Ectodermal cell (in vitro differentiated cells): ENCODE data around the gene DAB1.

Experiments used
- H3K27ac ChIP-seq: 2 replicates; pipeline ENCODE4 v1.7.0; 2013; ENCODE audit warnings: mild to moderate bottlenecking, low read depth, low read length; ENCODE audit not compliant: insufficient read depth, poor library complexity, severe bottlenecking
- H3K27me3 ChIP-seq: 2 replicates; pipeline ENCODE4 v1.7.0; 2013; ENCODE audit warnings: mild to moderate bottlenecking, low read length; ENCODE audit not compliant: insufficient read depth, control insufficient read depth, poor library complexity, severe bottlenecking
- H3K36me3 ChIP-seq: one replicate; pipeline ENCODE4 v1.7.0; 2013; ENCODE audit warnings: low read length; ENCODE audit not compliant: control insufficient read depth, insufficient read depth
- H3K4me1 ChIP-seq: one replicate; pipeline ENCODE4 v1.7.0; 2013; ENCODE audit warnings: low read length; ENCODE audit not compliant: control insufficient read depth, insufficient read depth
- H3K4me3 ChIP-seq: 2 replicates; pipeline ENCODE4 v1.7.0; 2013; ENCODE audit warnings: low read depth, low read length, control low read depth; ENCODE audit not compliant: insufficient read depth
- H3K9me3 ChIP-seq: 2 replicates; pipeline ENCODE4 v1.7.0; 2013; ENCODE audit warnings: mild to moderate bottlenecking, low read length, moderate library complexity; ENCODE audit not compliant: control insufficient read depth
- WGBS, 2 experiments: methylation state at CpG; one replicate each; pipeline ENCODE4 v1.1.7; 2013; ENCODE audit warnings: missing lambda C conversion rate in 2 of 2; 5-methylcytosine and 5-hydroxymethylcytosine counted together

Gene DAB1

GRCh38 chr1:57327946-57328345 lies 95.9 kb downstream of the DAB1 start:
- Histone ChIP-seq H3K27ac (no peak overlapping the region), H3K9me3 (no peaks in the 10 kb centered on the region), H3K27me3 (no peaks in the 10 kb centered on the region), H3K4me1 (no peaks in the 10 kb centered on the region), H3K4me3 (no peak overlapping the region), H3K36me3 (no peaks in the 10 kb centered on the region)
- 94 to 96% methylated on average over 4 of the region's 4 CpGs for WGBS, 2 experiments

GRCh38 chr1:57327336-57327735 lies 96.5 kb downstream of the DAB1 start:
- no peaks in the 10 kb centered on the region for H3K9me3 ChIP-seq
- no peaks in the 10 kb centered on the region for H3K36me3 ChIP-seq
- no peak overlapping the region for H3K4me3 ChIP-seq
- H3K27me3 ChIP-seq, result no peaks in the 10 kb centered on the region
- WGBS, 2 experiments, result 96% methylated on average over 5 of the region's 5 CpGs
- H3K27ac ChIP-seq, result no peak overlapping the region
- no peaks in the 10 kb centered on the region for H3K4me1 ChIP-seq

DNA sequence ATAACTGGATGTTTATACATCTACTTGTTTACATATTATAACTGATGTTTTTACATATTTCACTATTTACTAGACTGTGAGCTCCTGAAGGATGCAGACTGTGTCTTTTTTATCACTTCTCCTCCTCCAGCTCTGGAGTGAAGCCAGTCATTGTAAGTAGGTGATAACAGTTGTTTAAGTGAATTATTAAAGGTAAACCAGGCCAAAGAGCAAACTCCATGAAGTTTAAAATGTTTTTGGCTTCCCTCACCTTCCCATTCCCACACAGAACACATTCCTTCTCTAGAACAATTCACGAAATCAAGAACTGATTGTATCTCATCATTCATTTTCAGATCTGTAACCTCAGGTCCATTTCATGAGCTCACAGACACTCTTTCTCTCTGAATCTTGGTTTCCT lies 98.3 kb downstream of the DAB1 start:
- H3K27ac ChIP-seq, result no peak overlapping the region
- H3K9me3 ChIP-seq, result no peaks in the 10 kb centered on the region
- no peaks in the 10 kb centered on the region for H3K36me3 ChIP-seq
- no peak overlapping the region for H3K4me3 ChIP-seq
- no peaks in the 10 kb centered on the region for H3K4me1 ChIP-seq
- 91 to 96% methylated on average over 1 of the region's 1 CpG for WGBS, 2 experiments
- no peaks in the 10 kb centered on the region for H3K27me3 ChIP-seq

DNA sequence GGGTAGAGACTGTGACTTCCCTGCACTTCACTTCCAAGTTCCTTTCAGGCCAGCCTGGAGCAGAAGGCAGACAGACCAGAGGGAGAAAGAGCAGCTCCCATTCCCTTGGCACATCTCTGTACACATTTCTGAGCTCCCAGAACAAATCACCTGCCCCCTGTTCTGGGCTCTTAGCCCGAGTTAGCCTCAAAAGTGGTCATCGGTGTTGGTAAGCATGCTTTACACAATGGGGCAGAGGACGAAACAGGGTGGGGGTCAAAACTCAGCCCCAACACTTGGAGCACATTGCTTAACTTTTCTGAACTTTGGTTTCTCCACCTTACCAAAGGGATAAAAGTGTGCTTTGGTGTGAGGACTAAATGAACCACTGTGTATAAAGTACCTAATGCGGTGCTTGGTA lies 98.7 kb downstream of the DAB1 start:
- no peaks in the 10 kb centered on the region for H3K4me1 ChIP-seq
- no peaks in the 10 kb centered on the region for H3K36me3 ChIP-seq
- H3K27ac ChIP-seq, result no peak overlapping the region
- H3K27me3 ChIP-seq, result no peaks in the 10 kb centered on the region
- WGBS, 2 experiments, result 93% methylated on average over 3 of the region's 4 CpGs
- no peak overlapping the region for H3K4me3 ChIP-seq
- H3K9me3 ChIP-seq, result no peaks in the 10 kb centered on the region

DNA sequence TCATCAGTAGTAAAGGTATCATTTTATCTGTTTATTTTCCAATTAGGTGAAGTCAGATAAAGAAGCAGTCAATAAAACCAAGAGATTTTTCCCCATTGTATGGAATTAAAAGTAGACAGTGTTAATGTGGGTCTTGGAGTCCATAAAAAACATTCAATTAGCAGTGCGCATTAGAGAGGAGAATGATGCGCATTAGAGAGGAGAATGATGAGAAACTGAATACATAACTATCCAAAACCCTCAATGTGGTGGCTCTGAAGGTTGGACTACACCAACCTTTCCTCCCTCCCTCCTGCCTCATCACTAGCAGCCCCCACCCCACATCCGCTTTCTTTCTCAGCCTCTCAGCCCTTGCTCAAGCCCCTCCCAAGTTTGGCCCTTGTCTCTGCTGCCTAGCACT lies 99.5 kb downstream of the DAB1 start:
- Histone ChIP-seq H3K4me3 (no peak overlapping the region), H3K4me1 (no peaks in the 10 kb centered on the region), H3K36me3 (no peaks in the 10 kb centered on the region), H3K9me3 (no peaks in the 10 kb centered on the region), H3K27ac (no peak overlapping the region), H3K27me3 (no peaks in the 10 kb centered on the region)
- 92 to 94% methylated on average over 3 of the region's 3 CpGs for WGBS, 2 experiments

GRCh38 chr1:57321776-57322175 lies 102.1 kb downstream of the DAB1 start:
- Histone ChIP-seq H3K4me3 (no peak overlapping the region), H3K27me3 (no peaks in the 10 kb centered on the region), H3K36me3 (no peaks in the 10 kb centered on the region), H3K9me3 (no peaks in the 10 kb centered on the region), H3K27ac (no peak overlapping the region), H3K4me1 (no peaks in the 10 kb centered on the region)
- 94 to 95% methylated on average over 4 of the region's 4 CpGs for WGBS, 2 experiments

GRCh38 chr1:57319791-57320190 lies 104.1 kb downstream of the DAB1 start:
- no peak overlapping the region for H3K27ac ChIP-seq
- no peaks in the 10 kb centered on the region for H3K27me3 ChIP-seq
- no peaks in the 10 kb centered on the region for H3K4me1 ChIP-seq
- no peak overlapping the region for H3K4me3 ChIP-seq
- H3K36me3 ChIP-seq, result no peaks in the 10 kb centered on the region
- WGBS, 2 experiments, result 91 to 93% methylated on average over 3 of the region's 3 CpGs
- H3K9me3 ChIP-seq, result no peaks in the 10 kb centered on the region

DNA sequence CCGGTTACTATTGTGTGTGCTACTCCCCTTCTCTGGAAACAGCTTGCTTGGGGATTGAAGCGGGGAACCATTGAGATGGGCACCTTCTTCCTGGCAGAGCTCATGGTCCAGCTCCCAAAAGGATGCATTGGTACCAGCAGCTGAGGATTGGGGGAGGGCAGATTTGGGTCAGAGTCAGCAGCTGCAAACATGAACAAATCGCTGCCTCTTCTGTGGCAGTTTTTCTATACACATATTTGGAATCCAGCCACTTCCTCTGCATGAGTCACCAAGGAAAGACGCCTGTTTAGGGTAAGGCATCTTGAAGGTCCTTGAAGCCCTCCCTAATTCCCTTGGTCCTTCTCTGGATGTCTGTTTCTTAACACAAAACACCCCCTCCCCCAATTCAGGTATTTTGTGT lies 104.7 kb downstream of the DAB1 start:
- no peaks in the 10 kb centered on the region for H3K9me3 ChIP-seq
- no peaks in the 10 kb centered on the region for H3K27me3 ChIP-seq
- no peaks in the 10 kb centered on the region for H3K36me3 ChIP-seq
- H3K4me3 ChIP-seq, result no peak overlapping the region
- 69 to 70% methylated on average over 4 of the region's 4 CpGs for WGBS, 2 experiments
- no peaks in the 10 kb centered on the region for H3K4me1 ChIP-seq
- no peak overlapping the region for H3K27ac ChIP-seq

DNA sequence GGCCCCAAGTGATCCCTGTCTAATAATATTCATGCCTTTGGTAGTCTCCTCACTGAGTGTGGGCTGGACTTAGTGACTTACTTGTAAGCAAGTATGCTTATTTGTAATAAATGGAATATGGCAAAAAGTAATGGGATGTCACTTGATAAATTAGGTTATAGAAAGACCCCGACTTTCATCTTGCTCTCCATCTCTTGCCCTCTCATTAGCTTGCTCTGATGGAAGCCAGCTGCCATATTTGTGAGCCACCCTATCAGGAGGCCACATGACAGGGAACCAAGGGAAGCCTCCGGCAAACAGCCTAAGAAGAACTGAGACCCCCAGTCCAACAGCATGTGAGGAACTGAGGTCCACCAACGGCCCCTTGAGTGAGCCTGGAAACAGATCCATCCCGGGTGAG lies 107.0 kb downstream of the DAB1 start:
- 94 to 95% methylated on average over 4 of the region's 4 CpGs for WGBS, 2 experiments
- Histone ChIP-seq H3K27ac (no peak overlapping the region), H3K4me3 (no peak overlapping the region), H3K27me3 (no peaks in the 10 kb centered on the region), H3K36me3 (no peaks in the 10 kb centered on the region), H3K4me1 (no peaks in the 10 kb centered on the region), H3K9me3 (no peaks in the 10 kb centered on the region)

DNA sequence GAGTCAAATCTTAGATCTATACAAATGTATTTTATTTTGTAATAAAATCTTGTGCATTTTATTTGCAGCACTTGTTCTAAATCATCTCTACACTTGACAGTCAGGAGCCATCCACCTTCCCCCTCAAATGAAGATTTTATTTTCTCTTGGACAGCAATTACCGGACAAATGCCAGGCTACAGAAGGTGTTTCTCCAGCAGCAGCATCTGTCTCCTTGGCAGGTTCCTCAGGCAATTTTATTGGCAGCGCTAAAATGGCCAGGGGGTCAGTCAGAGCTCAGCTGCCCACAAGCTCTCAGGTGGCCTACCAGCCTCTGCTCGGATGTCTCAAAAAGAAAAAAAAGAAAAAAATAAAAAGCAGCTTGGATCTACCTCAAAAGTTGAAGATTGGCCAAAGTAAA lies 107.6 kb downstream of the DAB1 start:
- Histone ChIP-seq H3K9me3 (no peaks in the 10 kb centered on the region), H3K4me3 (no peak overlapping the region), H3K27me3 (no peaks in the 10 kb centered on the region), H3K4me1 (no peaks in the 10 kb centered on the region), H3K27ac (no peak overlapping the region), H3K36me3 (no peaks in the 10 kb centered on the region)
- WGBS, 2 experiments, result 91 to 95% methylated on average over 3 of the region's 3 CpGs

- H3K4me1 ChIP-seq, result no peaks in the 10 kb centered on the region
- no peaks in the 10 kb centered on the region for H3K36me3 ChIP-seq
- 93 to 94% methylated on average over 7 of the region's 7 CpGs for WGBS, 2 experiments
- no peaks in the 10 kb centered on the region for H3K9me3 ChIP-seq
- no peaks in the 10 kb centered on the region for H3K27me3 ChIP-seq
- H3K4me3 ChIP-seq, result no peak overlapping the region
- no peak overlapping the region for H3K27ac ChIP-seq
Measured at GRCh38 chr1:57312869-57313268, 111.0 kb downstream of the DAB1 start.
